GM12892 (cell line): Measurements from ENCODE around the gene LSM14A.

Experiments
- POLR2A ChIP-seq: IDR thresholded peaks from 2 replicates; pipeline ENCODE4 v1.6.1; 2011; ENCODE audit warnings: low read depth, low read length, control low read depth
- POLR2AphosphoS5 ChIP-seq: IDR thresholded peaks from 2 replicates; pipeline ENCODE4 v1.6.1; 2011; ENCODE audit warnings: low read depth, low read length, control low read depth
- TAF1 ChIP-seq: IDR thresholded peaks from 2 replicates; pipeline ENCODE4 v1.6.1; 2011; ENCODE audit warnings: low read depth, mild to moderate bottlenecking, control low read depth, low read length, borderline replicate concordance

GRCh38 chr19:34187011-34187410, 14.7 kb downstream of the LSM14A start:
- no peak for TF ChIP-seq POLR2A
- TF ChIP-seq POLR2AphosphoS5: no peak
- no peak for TF ChIP-seq TAF1
